GM18508 (cell line): Measurements from ENCODE around the gene USHBP1.

ENCODE experiments used
- ATAC-seq: cut with Tn5 transposase; IDR thresholded peaks from one replicate; pipeline ENCODE4 v1.9.1; 2021; ENCODE audit warnings: moderate number of reproducible peaks; ENCODE audit not compliant: insufficient read depth, unreplicated experiment

USHBP1 gene

GRCh38 chr19:17266589-17266974 lies 2.0 kb upstream of the USHBP1 start:
- ATAC-seq, result no peak

- ATAC-seq, result no peak
These were observed 1.5 kb upstream of the USHBP1 start for GRCh38 chr19:17266026-17266425.

- no peak for ATAC-seq
These were observed 569 bp downstream of the USHBP1 start for GRCh38 chr19:17263712-17264640.

GRCh38 chr19:17262557-17262956 lies 2.0 kb downstream of the USHBP1 start:
- no peak for ATAC-seq

GRCh38 chr19:17260842-17261325 lies 3.7 kb downstream of the USHBP1 start:
- peak; percentile 68 for ATAC-seq

GRCh38 chr19:17259934-17260333 lies 4.6 kb downstream of the USHBP1 start:
- ATAC-seq, result no peak

- no peak for ATAC-seq
These were observed 5.3 kb downstream of the USHBP1 start for GRCh38 chr19:17259118-17259780.

- no peak for ATAC-seq
These were observed 8.4 kb downstream of the USHBP1 start for GRCh38 chr19:17256130-17256529.

- no peak for ATAC-seq
These were observed 9.4 kb downstream of the USHBP1 start for GRCh38 chr19:17255150-17255621.

- no peak for ATAC-seq
These were observed 9.9 kb downstream of the USHBP1 start for GRCh38 chr19:17254636-17255035.

GRCh38 chr19:17249887-17250548 lies 14.5 kb downstream of the USHBP1 start:
- ATAC-seq, result no peak

GRCh38 chr19:17248011-17248776 lies 16.4 kb downstream of the USHBP1 start:
- ATAC-seq, result no peak

GRCh38 chr19:17246681-17247425 lies 17.7 kb downstream of the USHBP1 start:
- ATAC-seq, result no peak

- ATAC-seq, result no peak
These were observed 19.0 kb downstream of the USHBP1 start, which contains the start of gene NR2F6 for GRCh38 chr19:17245535-17245984. Gene NR2F6, minus strand, starts transcription at chr19:17245919. Its CDS starts 699 bp downstream, at chr19:17245220.

GRCh38 chr19:17244618-17245534 lies 19.7 kb downstream of the USHBP1 start:
- ATAC-seq, result no peak

- ATAC-seq, result no peak
These were observed 20.5 kb downstream of the USHBP1 start for GRCh38 chr19:17243830-17244617.

- ATAC-seq, result no peak
These were observed 21.2 kb downstream of the USHBP1 start for GRCh38 chr19:17243211-17243829.
